H1 (cell line): ENCODE measurements around the gene NCSTN. TPM values are rescaled to one million over a fixed set of nuclear protein-coding genes. Genes with fewer than 3 reads are reported as not detected.

Source experiments
- CTCF ChIA-PET: fragments of 300-600 bp; sonication (Branson Sonifier 250); formaldehyde crosslinking; loops from one replicate; lab custom pipeline; 2021; ENCODE audit not compliant: partially characterized antibody; lab: Charles Lee
- POLR2A ChIA-PET: fragments of 300-600 bp; sonication (Branson Sonifier 250); formaldehyde crosslinking; loops from one replicate; lab custom pipeline; 2021; ENCODE audit warnings: inconsistent platforms; ENCODE audit not compliant: partially characterized antibody; lab: Charles Lee
- DNase-seq, 2 experiments: peaks; one replicate each; pipeline versions ENCODE4 v3.0.0 to v3.0.0-alpha.2; 2010 to 2022; ENCODE audit warnings: low spot score in 2 of 2, low read depth in 1 of 2, mixed read lengths in 1 of 2
- FAIRE-seq: peaks from 2 replicates; lab custom pipeline; 2011; peaks lifted over from hg19 to GRCh38; lab: Jason Lieb, UNC
- H2AFZ ChIP-seq: 2 replicates; pipeline ENCODE4 v1.8.1; 2012; ENCODE audit warnings: low read length, inconsistent platforms
- H2AK5ac ChIP-seq: 2 replicates; pipeline ENCODE4 v1.6.1; 2013; ENCODE audit warnings: low read depth, low read length
- H2BK120ac ChIP-seq: replicated peaks from 2 replicates; pipeline ENCODE3; 2013; ENCODE audit warnings: low read depth, low read length, inconsistent platforms
- H2BK12ac ChIP-seq: 2 replicates; pipeline ENCODE4 v1.6.1; 2013; ENCODE audit warnings: low read depth, low read length
- H2BK15ac ChIP-seq: 2 replicates; pipeline ENCODE4 v1.6.1; 2013; ENCODE audit warnings: low read length
- H2BK20ac ChIP-seq: 2 replicates; pipeline ENCODE4 v1.6.1; 2013; ENCODE audit warnings: low read length
- H2BK5ac ChIP-seq: 2 replicates; pipeline ENCODE4 v1.6.1; 2013; ENCODE audit warnings: low read depth, low read length
- H3K14ac ChIP-seq: 2 replicates; pipeline ENCODE4 v1.6.1; 2013; ENCODE audit warnings: inconsistent platforms; ENCODE audit not compliant: insufficient read length
- H3K18ac ChIP-seq: 2 replicates; pipeline ENCODE4 v1.6.1; 2013; ENCODE audit warnings: low read length; ENCODE audit errors: extremely low read depth
- H3K23ac ChIP-seq: 2 replicates; pipeline ENCODE4 v1.6.1; 2013; ENCODE audit warnings: inconsistent platforms; ENCODE audit not compliant: insufficient read length
- H3K23me2 ChIP-seq: 2 replicates; pipeline ENCODE4 v1.6.1; 2013; ENCODE audit warnings: low read depth, low read length
- H3K27ac ChIP-seq: 2 replicates; pipeline ENCODE4 v1.6.1; 2011; ENCODE audit warnings: low read depth, low read length, inconsistent platforms
- H3K27me3 ChIP-seq, 4 experiments: replicated peaks in 1 of 4; 1 replicate in 1 of 4; 2 replicates in 3 of 4; pipeline versions ENCODE4 v1.6.1 to v1.8.1; 2011 to 2013; ENCODE audit warnings: low read length in 3 of 4, mild to moderate bottlenecking in 3 of 4, inconsistent platforms in 2 of 4, mixed read lengths in 2 of 4, moderate library complexity in 1 of 4; ENCODE audit not compliant: control insufficient read depth in 3 of 4, insufficient read depth in 3 of 4; ENCODE audit errors: extremely low read depth in 1 of 4
- H3K36me3 ChIP-seq, 4 experiments: 2 replicates each; pipeline versions ENCODE4 v1.6.1 to v1.8.1; 2011 to 2013; ENCODE audit warnings: mild to moderate bottlenecking in 4 of 4, low read length in 3 of 4, moderate library complexity in 2 of 4, control low read depth in 1 of 4, inconsistent platforms in 1 of 4; ENCODE audit not compliant: insufficient read depth in 4 of 4, control insufficient read depth in 2 of 4
- H3K4ac ChIP-seq: replicated peaks from 2 replicates; pipeline ENCODE3; 2013; ENCODE audit warnings: low read length, low read depth, mixed read lengths, inconsistent platforms; ENCODE audit not compliant: insufficient read length
- H3K4me1 ChIP-seq, 4 experiments: replicated peaks in 1 of 4; 1 replicate in 1 of 4; 2 replicates in 3 of 4; pipeline versions ENCODE4 v1.6.1 to v1.8.1; 2011 to 2013; ENCODE audit warnings: low read length in 3 of 4, inconsistent platforms in 2 of 4, mixed read lengths in 1 of 4; ENCODE audit not compliant: insufficient read depth in 4 of 4, control insufficient read depth in 3 of 4
- H3K4me2 ChIP-seq, 2 experiments: 2 replicates each; pipeline versions ENCODE4 v1.6.1 to v1.8.1; 2011 to 2013; ENCODE audit warnings: low read depth in 2 of 2, low read length in 2 of 2, control low read depth in 1 of 2, inconsistent platforms in 1 of 2, mild to moderate bottlenecking in 1 of 2; ENCODE audit not compliant: insufficient read depth in 1 of 2
- H3K4me3 ChIP-seq, 4 experiments: fragments of 200-600, 300-600 bp in 1 of 4; sonication (generic), shearing (Covaris generic), sonication (Bioruptor Twin) in 1 of 4; 2 replicates each; pipeline versions ENCODE4 v1.5.1 to v1.8.1; 2011 to 2016; ENCODE audit warnings: low read length in 4 of 4, low read depth in 3 of 4, control low read depth in 2 of 4, inconsistent platforms in 2 of 4, mild to moderate bottlenecking in 2 of 4, mixed read lengths in 1 of 4, moderate library complexity in 1 of 4; ENCODE audit not compliant: insufficient read depth in 2 of 4; ENCODE audit errors: extremely low read depth in 1 of 4
- H3K56ac ChIP-seq: replicated peaks from 2 replicates; pipeline ENCODE3; 2013; ENCODE audit warnings: low read depth, mild to moderate bottlenecking, mixed read lengths, low read length, inconsistent platforms; ENCODE audit not compliant: insufficient read length
- H3K79me1 ChIP-seq: 2 replicates; pipeline ENCODE4 v1.6.1; 2013; ENCODE audit warnings: low read depth, low read length, control low read depth
- H3K79me2 ChIP-seq, 2 experiments: 2 replicates each; pipeline versions ENCODE4 v1.6.1 to v1.8.1; 2012 to 2013; ENCODE audit warnings: low read length in 2 of 2, mild to moderate bottlenecking in 2 of 2, inconsistent platforms in 1 of 2; ENCODE audit not compliant: insufficient read depth in 2 of 2, control insufficient read depth in 1 of 2
- H3K9ac ChIP-seq, 4 experiments: replicated peaks in 1 of 4; 1 replicate in 1 of 4; 2 replicates in 3 of 4; pipeline versions ENCODE4 v1.6.1 to v1.8.1; 2011 to 2013; ENCODE audit warnings: low read depth in 3 of 4, low read length in 3 of 4, control low read depth in 2 of 4, mild to moderate bottlenecking in 2 of 4, moderate library complexity in 2 of 4, inconsistent platforms in 1 of 4; ENCODE audit errors: extremely low read depth in 1 of 4
- H3K9me3 ChIP-seq, 2 experiments: 2 replicates each; pipeline versions ENCODE4 v1.6.1 to v1.8.1; 2012 to 2013; ENCODE audit warnings: mild to moderate bottlenecking in 2 of 2, moderate library complexity in 2 of 2, control low read depth in 1 of 2, inconsistent platforms in 1 of 2, low read depth in 1 of 2, low read length in 1 of 2, mixed read lengths in 1 of 2; ENCODE audit not compliant: insufficient read depth in 2 of 2
- H4K20me1 ChIP-seq, 2 experiments: replicated peaks in 1 of 2; 2 replicates each; pipeline versions ENCODE3 to v1.8.1; 2011 to 2013; ENCODE audit warnings: inconsistent platforms in 2 of 2, low read length in 2 of 2, mild to moderate bottlenecking in 1 of 2; ENCODE audit not compliant: insufficient read depth in 2 of 2, control insufficient read depth in 1 of 2
- H4K5ac ChIP-seq: 2 replicates; pipeline ENCODE4 v1.6.1; 2013; ENCODE audit warnings: low read length, low read depth, mixed read lengths, inconsistent platforms; ENCODE audit not compliant: insufficient read length
- H4K8ac ChIP-seq: 2 replicates; pipeline ENCODE4 v1.8.0; 2013; ENCODE audit warnings: mild to moderate bottlenecking, moderate library complexity, low read length, inconsistent platforms; ENCODE audit not compliant: insufficient read depth; ENCODE audit errors: extremely low read depth
- H4K91ac ChIP-seq: replicated peaks from 2 replicates; pipeline ENCODE3; 2013; ENCODE audit warnings: low read length, mixed read lengths, inconsistent platforms; ENCODE audit not compliant: insufficient read length
- JUN ChIP-seq: IDR thresholded peaks from 2 replicates; pipeline ENCODE4 v1.6.1; 2011; ENCODE audit warnings: low read depth, mild to moderate bottlenecking, improper control_type of control experiment, low read length
- RFX5 ChIP-seq: IDR thresholded peaks from 2 replicates; pipeline ENCODE4 v1.6.1; 2011; ENCODE audit warnings: low read depth, low read length, improper control_type of control experiment, borderline replicate concordance
- WGBS, 2 experiments: shearing (Covaris generic) in 1 of 2; methylation state at CpG; one replicate each; pipeline versions ENCODE4 v1.1.6 to v1.1.7; 2013 to 2015; ENCODE audit warnings: low lambda C conversion rate in 2 of 2, mixed read lengths in 2 of 2, inconsistent platforms in 1 of 2, low coverage in 1 of 2, missing lambda C conversion rate in 1 of 2; ENCODE audit not compliant: insufficient replicate concordance in 2 of 2, insufficient coverage in 1 of 2, insufficient read length in 1 of 2; ENCODE audit errors: extremely low coverage in 1 of 2, missing lambda C conversion rate in 1 of 2; 5-methylcytosine and 5-hydroxymethylcytosine counted together
- polyA plus RNA-seq, 7 experiments: library from polyadenylated mRNA; depleted of rRNA in 3 of 7; stranded (reverse) in 5 of 7; unstranded in 2 of 7; fragments of >200 nt in 5 of 7; fragments of 200-250 nt in 2 of 7; gene quantifications; 1 replicate in 5 of 7; 2 replicates in 1 of 7; 4 replicates in 1 of 7; pipeline versions ENCODE4 v1.2.1 to v1.2.3, GENCODE V29; 2011 to 2013; ENCODE audit warnings: missing spikeins in 2 of 7, mixed read lengths in 2 of 7
- total RNA-seq: library from RNA; stranded (reverse); fragmentation: NEBNext Ultra II Directional; extraction: Animal tissue kit (Norgen Biotek cat#: 25700); gene quantifications from 2 replicates; pipeline ENCODE4 v1.2.1, GENCODE V29; 2021

Gene NCSTN
- total and polyA plus RNA-seq, 2 of the 8 experiments (the other 6 are each of a cell fraction or from before 2014, with no cell fraction given) = 64.7 to 125 TPM

- no peak overlapping the region for H3K9ac ChIP-seq
- DNase-seq (no peak), FAIRE-seq (no peak)
- no peak overlapping the region for H3K18ac ChIP-seq
- H2BK12ac ChIP-seq = no peak overlapping the region
- H2AFZ ChIP-seq = no peak overlapping the region
- ChIA-PET POLR2A (interaction anchor here (0.6 to 2.6 kb wide), 2 partner anchors 17 to 32 kb away, joined by 3 to 12 read pairs; no protein-coding TSS in a partner anchor), CTCF (interaction anchor here (0.7 to 26.0 kb wide), 6 partner anchors 8 to 57 kb away, joined by 3 to 683 read pairs (median 6); no protein-coding TSS in a partner anchor)
- H3K4me3 ChIP-seq = no peak overlapping the region
- H4K5ac ChIP-seq = no peak overlapping the region
- H2BK5ac ChIP-seq = no peak overlapping the region
- WGBS, 2 experiments = 76% methylated on average over 4 of the region's 4 CpGs; no CpG with 5 or more reads in 1 of the 2 experiments
- H3K27ac ChIP-seq = no peak overlapping the region
- H3K23me2 ChIP-seq = no peaks in the 10 kb centered on the region; the same call in 1 of the 2 replicates
- no peak overlapping the region for H2BK120ac ChIP-seq
- H2BK15ac ChIP-seq = no peak overlapping the region
- H3K27me3 ChIP-seq = no peaks in the 10 kb centered on the region
- H3K9me3 ChIP-seq = no peaks in the 10 kb centered on the region
- no peak overlapping the region for H3K4me2 ChIP-seq
- H3K4me1 ChIP-seq = no peaks in the 10 kb centered on the region
- H3K4ac ChIP-seq = no peak overlapping the region
- peaks cover 16 to 29% of the 10 kb centered on the region in 2 experiments for H3K79me2 ChIP-seq
- H4K20me1 ChIP-seq = peaks cover 0 to 4% of the 10 kb centered on the region in 2 experiments
- H4K8ac ChIP-seq = no peak overlapping the region
- TF ChIP-seq RFX5 (no peak), JUN (no peak)
- H3K79me1 ChIP-seq = no peaks in the 10 kb centered on the region; the same call in 1 of the 2 replicates
- H2AK5ac ChIP-seq = no peak overlapping the region
- H3K36me3 ChIP-seq = peaks cover 12 to 44% (median 31%) of the 10 kb centered on the region in 4 experiments
- H3K56ac ChIP-seq = no peak overlapping the region
- H4K91ac ChIP-seq = no peak overlapping the region
- H3K14ac ChIP-seq = no peak overlapping the region
- no peak overlapping the region for H3K23ac ChIP-seq
- H2BK20ac ChIP-seq = no peak overlapping the region
These were observed 3.8 kb downstream of the NCSTN start for GRCh38 chr1:160346958-160347357.
